Measurements from ENCODE around the gene DPEP2. TPM values are rescaled to one million over a fixed set of nuclear protein-coding genes. Genes with fewer than 3 reads are reported as not detected.

Gene DPEP2, protein sequence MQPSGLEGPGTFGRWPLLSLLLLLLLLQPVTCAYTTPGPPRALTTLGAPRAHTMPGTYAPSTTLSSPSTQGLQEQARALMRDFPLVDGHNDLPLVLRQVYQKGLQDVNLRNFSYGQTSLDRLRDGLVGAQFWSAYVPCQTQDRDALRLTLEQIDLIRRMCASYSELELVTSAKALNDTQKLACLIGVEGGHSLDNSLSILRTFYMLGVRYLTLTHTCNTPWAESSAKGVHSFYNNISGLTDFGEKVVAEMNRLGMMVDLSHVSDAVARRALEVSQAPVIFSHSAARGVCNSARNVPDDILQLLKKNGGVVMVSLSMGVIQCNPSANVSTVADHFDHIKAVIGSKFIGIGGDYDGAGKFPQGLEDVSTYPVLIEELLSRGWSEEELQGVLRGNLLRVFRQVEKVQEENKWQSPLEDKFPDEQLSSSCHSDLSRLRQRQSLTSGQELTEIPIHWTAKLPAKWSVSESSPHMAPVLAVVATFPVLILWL
- 1.4 TPM for total RNA-seq

DNA sequence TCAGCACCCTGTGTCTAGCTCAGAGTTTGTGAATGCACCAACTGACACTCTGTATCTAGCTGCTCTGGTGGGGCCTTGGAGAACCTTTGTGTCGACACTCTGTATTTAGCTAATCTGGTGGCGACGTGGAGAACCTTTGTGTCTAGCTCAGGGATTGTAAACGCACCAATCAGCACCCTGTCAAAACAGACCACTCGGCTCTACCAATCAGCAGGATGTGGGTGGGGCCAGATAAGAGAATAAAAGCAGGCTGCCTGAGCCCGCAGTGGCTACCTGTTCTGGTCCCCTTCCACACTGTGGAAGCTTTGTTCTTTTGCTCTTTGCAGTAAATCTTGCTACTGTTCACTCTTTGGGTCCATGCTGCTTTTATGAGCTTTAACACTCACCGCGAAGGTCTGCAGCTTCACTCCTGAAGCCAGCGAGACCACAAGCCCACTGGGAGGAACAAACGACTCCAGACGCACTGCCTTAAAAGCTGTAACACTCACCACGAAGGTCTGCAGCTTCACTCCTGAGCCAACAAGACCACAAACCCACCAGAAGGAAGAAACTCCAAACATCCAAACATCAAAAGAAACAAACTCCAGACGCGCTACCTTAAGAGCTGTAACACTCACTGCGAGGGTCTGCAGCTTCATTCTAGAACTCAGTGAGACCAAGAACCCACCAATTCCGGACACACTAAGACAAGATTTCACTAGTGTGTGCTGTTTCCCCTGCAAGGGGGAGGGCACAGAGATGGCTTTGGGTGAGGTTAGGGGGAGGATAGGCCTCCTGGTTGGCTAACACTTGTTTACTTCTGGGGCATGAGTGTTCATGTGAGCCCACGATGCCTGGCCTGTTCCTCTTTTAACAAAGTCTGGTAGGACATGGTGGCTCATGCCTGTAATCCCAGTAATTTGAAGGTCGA, at the start of gene DPEP2:
DPEP2 (minus strand) TSS at position 706 of the 910 bp plus-strand sequence. CDS start 6,272 bp downstream, outside the sequence.

GRCh38 chr16:68022728-68023537, 23.6 kb upstream of the DPEP2 start, which contains the start of the genes DDX28 and DUS2:
TSS of gene DDX28 (minus strand) at chr16:68023232. CDS start at chr16:68023202, 30 bp downstream.
TSS of gene DUS2 (plus strand) at chr16:68023284. CDS start at chr16:68038024, 14,740 bp downstream.

DNA sequence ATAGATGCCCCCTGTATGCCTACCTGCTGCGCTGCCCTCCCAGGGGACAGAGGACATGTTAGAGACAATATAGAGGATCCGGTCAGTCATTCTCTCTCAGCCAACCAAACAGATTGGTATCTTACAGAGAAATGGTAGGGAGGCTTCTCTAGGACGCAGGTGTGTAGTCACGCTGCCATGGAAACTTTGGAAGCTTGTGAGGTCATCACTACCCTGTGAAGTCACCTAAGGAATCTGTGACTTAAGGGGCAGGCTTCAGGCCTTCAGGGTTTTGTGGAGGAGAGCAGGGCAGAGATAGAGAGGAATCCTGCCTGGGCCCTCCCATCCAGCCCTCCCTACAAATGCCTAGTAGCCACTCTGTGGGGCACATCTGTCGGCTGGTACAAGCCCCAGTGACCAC, 16.4 kb upstream of the DPEP2 start, which contains the start of gene DPEP2NB:
DPEP2NB (minus strand) TSS at position 231 of the 400 bp plus-strand sequence; CDS start at position 90, 141 bp downstream.

DNA sequence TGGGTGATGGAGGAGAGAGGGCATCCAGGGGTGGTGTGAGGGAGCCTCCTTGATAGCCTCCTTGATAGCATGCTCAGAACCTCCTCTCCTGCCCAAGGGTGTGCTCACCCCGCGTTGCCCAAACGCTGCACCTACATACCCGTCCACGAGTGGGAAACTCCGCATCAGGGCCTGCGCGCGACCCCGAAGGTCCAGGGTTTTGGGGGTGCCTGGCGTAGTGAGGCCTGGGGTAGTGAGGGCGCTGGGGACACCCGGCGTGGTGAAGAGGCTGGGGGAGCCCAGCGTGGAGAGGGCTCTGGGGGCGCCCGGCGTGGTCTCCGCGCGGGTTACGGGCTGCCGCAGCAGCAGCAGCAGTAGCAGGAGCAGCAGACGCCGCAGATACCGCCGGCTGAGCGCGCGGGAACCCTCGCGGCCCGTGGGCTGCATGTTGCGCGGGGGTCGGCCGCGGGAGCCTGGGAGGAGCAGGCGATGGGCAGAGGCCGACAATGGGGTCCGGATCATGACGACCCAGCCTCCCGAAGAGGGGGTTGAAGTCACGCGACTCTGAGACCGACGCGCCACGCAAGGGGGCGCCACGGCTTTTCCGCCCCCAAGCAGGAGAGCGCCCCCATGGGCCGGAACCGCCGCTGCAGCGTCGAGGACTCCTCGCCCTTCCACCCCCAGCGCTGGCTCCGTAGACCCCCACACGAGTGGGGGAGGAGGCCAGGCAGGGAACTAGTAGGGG, 19.2 kb downstream of the DPEP2 start, which contains the start of gene DPEP3:
DPEP3 (minus strand) TSS at position 545 of the 724 bp plus-strand sequence; CDS start at position 426, 119 bp downstream.

DNA sequence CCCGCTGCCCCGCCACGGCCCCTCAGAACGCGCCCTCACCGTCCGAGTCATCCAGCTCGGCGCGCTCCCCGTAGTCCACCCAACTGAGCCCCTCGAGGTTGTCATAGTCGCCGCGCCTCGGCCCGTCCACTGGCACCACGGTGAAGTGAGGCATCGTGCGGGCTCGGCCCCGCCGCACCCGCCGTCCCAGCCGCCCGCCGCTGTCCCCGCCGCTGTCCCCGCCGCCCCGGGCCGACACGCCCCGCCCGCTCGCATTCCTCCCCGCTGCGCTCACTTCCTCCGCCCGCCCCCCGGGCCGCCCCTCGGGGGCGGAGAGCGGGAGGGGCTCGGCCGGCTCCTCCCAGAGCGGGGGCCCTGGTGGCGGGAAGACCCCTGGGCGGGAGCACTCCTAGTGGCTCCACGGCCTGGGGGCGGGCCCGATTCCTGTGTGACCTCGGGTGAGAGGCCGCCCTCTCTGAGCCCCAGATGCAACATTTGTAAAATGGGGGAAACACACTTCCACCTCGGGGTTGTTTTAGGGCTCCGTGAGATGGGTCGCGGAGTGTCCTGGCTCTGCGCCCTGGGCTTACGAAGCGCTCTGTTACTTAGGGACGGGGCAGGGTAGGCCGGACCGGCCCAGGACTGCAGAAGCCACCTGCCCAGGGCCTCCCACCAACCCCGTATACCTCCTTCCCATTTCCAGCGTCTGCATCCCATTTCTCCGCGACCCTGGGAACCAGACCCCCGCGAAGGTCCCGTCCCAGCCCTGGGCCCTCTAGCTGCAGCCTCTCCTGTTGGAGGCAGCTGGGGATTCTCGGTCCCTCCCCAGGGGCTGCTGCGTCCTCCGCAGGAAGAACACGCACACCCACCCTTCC, 30.7 kb downstream of the DPEP2 start, which contains the start of gene SLC12A4:
SLC12A4 (minus strand) TSS at position 238 of the 854 bp plus-strand sequence; CDS start at position 154, 84 bp downstream.

DNA sequence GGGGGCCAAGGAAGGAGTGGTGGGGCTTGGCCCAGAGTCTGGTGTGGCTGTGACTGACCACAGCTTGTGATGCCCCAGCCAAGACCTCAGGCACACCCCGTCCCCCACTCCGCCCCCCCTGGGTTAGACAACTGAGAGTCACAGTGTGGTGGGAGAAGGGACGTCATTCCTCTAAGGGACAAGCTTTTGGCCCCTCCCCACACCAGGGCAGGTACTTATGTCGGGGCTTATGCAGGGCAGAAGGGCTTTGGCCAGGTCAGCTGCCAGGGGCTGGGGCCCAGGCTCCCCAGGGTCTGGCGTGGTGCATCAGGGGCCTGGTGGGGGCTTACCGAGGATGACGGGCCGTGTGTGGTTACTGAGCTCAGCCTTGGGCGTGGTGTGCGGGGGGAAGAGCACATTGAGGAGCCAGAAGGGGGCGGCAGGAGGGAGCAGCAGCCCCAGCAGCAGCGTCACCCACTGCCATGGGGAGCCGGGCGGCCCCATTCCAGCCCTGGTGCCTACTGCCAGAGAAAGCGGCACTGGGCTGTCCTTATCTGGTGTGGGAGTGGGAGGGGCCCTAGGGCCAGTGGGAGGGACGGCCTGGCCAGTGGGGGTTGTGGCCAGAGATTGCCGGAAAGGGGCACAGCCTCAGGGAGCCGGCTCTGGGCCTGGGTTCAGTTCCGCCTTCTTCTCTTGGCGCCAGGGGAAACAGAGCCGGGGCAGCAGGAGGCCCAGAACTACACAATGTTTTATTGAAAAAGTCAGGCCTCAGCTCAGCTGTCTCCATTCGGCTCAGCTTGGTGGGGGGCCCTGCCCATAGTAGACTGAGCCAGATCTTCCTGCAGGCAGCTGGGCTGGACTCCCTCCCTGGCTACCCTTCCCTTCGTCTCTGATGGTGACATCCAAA, 55.4 kb downstream of the DPEP2 start, which contains the start of gene LCAT:
LCAT (minus strand) TSS at position 502 of the 886 bp plus-strand sequence; CDS start at position 483, 19 bp downstream.

Small RNA genes lying within 50 kb of the gene (small RNA-seq; reads per million reads assigned to genes)
- gene RNU6-359P, result not detected

Other genes with a start within 250 kb of the DPEP2 start
- gene RANBP10, start 192.9 kb downstream of the DPEP2 start, total RNA-seq, result 6.9 TPM
- 6.2 TPM for gene TSNAXIP1, start 192.6 kb downstream of the DPEP2 start, total RNA-seq
- gene THAP11, start 157.2 kb downstream of the DPEP2 start, total RNA-seq, result 23.8 TPM
- 134 TPM for gene NUTF2, start 152.6 kb downstream of the DPEP2 start, total RNA-seq
- gene CENPT, start 151.8 kb downstream of the DPEP2 start, total RNA-seq, result 27.9 TPM
- 52.4 TPM for gene EDC4, start 126.4 kb downstream of the DPEP2 start, total RNA-seq
- gene NRN1L, start 114.6 kb downstream of the DPEP2 start, total RNA-seq, result not detected
- gene PSKH1, start 106.2 kb downstream of the DPEP2 start, total RNA-seq, result 11.8 TPM
- gene CTRL, start 67.6 kb downstream of the DPEP2 start, total RNA-seq, result 1.8 TPM
- 19.4 TPM for gene PSMB10, start 62.6 kb downstream of the DPEP2 start, total RNA-seq
- 5.3 TPM for gene LCAT, start 55.4 kb downstream of the DPEP2 start, total RNA-seq
- 27.9 TPM for gene SLC12A4, start 30.8 kb downstream of the DPEP2 start, total RNA-seq
- gene DPEP3, start 19.0 kb downstream of the DPEP2 start, total RNA-seq, result 0.23 TPM
- not detected for gene DPEP2NB, start 16.4 kb upstream of the DPEP2 start, total RNA-seq
- gene DDX28, start 23.7 kb upstream of the DPEP2 start, total RNA-seq, result 10.4 TPM
- 11.8 TPM for gene DUS2, start 23.8 kb upstream of the DPEP2 start, total RNA-seq
- gene NFATC3, start 85.9 kb upstream of the DPEP2 start, total RNA-seq, result 27.5 TPM
- 0.92 TPM for gene ESRP2, start 236.6 kb upstream of the DPEP2 start, total RNA-seq
- 28.8 TPM for gene PLA2G15, start 245.9 kb upstream of the DPEP2 start, total RNA-seq